ENCODE data around the gene IGSF6. TPM values are rescaled to one million over a fixed set of nuclear protein-coding genes. Genes with fewer than 3 reads are reported as not detected.

The IGSF6 gene
- total and polyA plus RNA-seq, 2 of the 13 experiments (the other 11 are each of a cell fraction or from before 2014, with no cell fraction given) = not detected

DNA sequence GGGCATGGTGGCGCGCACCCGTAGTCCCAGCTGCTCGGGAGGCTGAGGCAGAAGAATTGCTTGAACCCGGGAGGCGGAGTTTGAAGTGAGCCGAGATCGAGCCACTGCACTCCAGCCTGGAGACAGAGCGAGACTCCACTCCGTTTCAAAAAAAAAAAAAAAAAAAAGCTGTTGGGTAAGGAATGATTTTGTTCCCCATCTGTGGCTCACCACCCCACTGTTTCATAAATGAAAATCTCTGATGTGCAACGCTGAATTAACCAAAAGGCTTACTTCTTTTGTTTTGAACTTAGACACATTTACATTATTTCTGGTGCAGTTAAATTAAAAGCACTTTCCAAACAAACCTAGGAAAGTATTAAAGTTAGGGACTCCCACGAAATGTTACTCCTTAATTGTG is 54.2 kb downstream of the IGSF6 start:
- BruUV-seq (replicated peaks) = no TSS peak
- ChIA-PET CTCF (ENCODE audit: low intra/inter-chr PET ratio, low total read pairs) (no interaction called here), POLR2A (no interaction called here)
- H3K4me3 ChIP-seq (replicated peaks in 1 of 3; ENCODE audit: insufficient read depth in 1 of 3, low read depth in 2 of 3, low read length in 3 of 3) = peak overlapping the region; percentile 79 to 99 (median 95)
- peaks cover 50% of the 10 kb centered on the region for H3K4me1 ChIP-seq (ENCODE audit: insufficient read depth, low read length)
- H3K9ac ChIP-seq (ENCODE audit: insufficient read depth, low read depth, low read length) = peak overlapping the region; percentile 90
- H3K79me2 ChIP-seq (ENCODE audit: insufficient read depth, low read length) = peaks cover 32% of the 10 kb centered on the region
- peak overlapping the region; percentile 85 for H2AFZ ChIP-seq (ENCODE audit: low read length)
- peak overlapping the region; percentile 92 for H3K27ac ChIP-seq (ENCODE audit: extremely low read length, insufficient read depth, low read length)
- H3K4me2 ChIP-seq (ENCODE audit: low read depth, low read length) = peak overlapping the region; percentile 83
- intact Hi-C loops (cut with micrococcal nuclease; ENCODE audit: unreplicated experiment) = no loop called here
- DNase-seq (ENCODE audit: low spot score) (no peak), ATAC-seq (no peak), FAIRE-seq (no peak)
- no peaks in the 10 kb centered on the region for H3K36me3 ChIP-seq (replicated peaks in 1 of 2; ENCODE audit: control insufficient read depth in 1 of 2, insufficient read depth in 2 of 2, low read length in 2 of 2)
- WGBS (ENCODE audit: low lambda C conversion rate) = 67% methylated on average over 12 of the region's 12 CpGs
- peaks cover 12% of the 10 kb centered on the region; the same call in 1 of the 2 replicates for H4K20me1 ChIP-seq (ENCODE audit: insufficient read depth, low read length)
- in situ Hi-C loops (cut with HindIII; ENCODE audit: extremely low pct_ligation_motif_present, low pct_unique_long_range_greater_than_20kb) = no loop called here
- H3K9me3 ChIP-seq (ENCODE audit: low read length) = no peaks in the 10 kb centered on the region
- H3K27me3 ChIP-seq (ENCODE audit: control insufficient read depth in 1 of 2, insufficient read depth in 2 of 2, low read length in 2 of 2) = peaks cover 0 to 5% of the 10 kb centered on the region in 2 experiments; a peak in 1 of 5 replicates
- TF ChIP-seq FLYWCH1 (CRISPR knock-in tag; IDR thresholded peaks at IDR 0.05) = no peak
- TF ChIP-seq KLF12 (CRISPR knock-in tag; IDR thresholded peaks at IDR 0.05; ENCODE audit: borderline replicate concordance) = peak; percentile 43; the same call in 1 of the 2 replicates
- TF ChIP-seq, protein P1, sequence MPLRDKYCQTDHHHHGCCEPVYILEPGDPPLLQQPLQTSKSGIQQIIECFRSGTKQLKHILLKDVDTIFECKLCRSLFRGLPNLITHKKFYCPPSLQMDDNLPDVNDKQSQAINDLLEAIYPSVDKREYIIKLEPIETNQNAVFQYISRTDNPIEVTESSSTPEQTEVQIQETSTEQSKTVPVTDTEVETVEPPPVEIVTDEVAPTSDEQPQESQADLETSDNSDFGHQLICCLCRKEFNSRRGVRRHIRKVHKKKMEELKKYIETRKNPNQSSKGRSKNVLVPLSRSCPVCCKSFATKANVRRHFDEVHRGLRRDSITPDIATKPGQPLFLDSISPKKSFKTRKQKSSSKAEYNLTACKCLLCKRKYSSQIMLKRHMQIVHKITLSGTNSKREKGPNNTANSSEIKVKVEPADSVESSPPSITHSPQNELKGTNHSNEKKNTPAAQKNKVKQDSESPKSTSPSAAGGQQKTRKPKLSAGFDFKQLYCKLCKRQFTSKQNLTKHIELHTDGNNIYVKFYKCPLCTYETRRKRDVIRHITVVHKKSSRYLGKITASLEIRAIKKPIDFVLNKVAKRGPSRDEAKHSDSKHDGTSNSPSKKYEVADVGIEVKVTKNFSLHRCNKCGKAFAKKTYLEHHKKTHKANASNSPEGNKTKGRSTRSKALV (CRISPR knock-in tag; IDR thresholded peaks at IDR 0.05) = no peak
- 0 out of 2 replicates have a peak, but pooled peaks have one; percentile 46 for TF ChIP-seq ZBTB38 (CRISPR knock-in tag; IDR thresholded peaks at IDR 0.05)
- peak; percentile 77; the same call in 1 of the 2 replicates for TF ChIP-seq ZNF460 (CRISPR knock-in tag; IDR thresholded peaks at IDR 0.05; ENCODE audit: borderline replicate concordance)
- TF ChIP-seq, protein P2, sequence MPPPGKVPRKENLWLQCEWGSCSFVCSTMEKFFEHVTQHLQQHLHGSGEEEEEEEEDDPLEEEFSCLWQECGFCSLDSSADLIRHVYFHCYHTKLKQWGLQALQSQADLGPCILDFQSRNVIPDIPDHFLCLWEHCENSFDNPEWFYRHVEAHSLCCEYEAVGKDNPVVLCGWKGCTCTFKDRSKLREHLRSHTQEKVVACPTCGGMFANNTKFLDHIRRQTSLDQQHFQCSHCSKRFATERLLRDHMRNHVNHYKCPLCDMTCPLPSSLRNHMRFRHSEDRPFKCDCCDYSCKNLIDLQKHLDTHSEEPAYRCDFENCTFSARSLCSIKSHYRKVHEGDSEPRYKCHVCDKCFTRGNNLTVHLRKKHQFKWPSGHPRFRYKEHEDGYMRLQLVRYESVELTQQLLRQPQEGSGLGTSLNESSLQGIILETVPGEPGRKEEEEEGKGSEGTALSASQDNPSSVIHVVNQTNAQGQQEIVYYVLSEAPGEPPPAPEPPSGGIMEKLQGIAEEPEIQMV (CRISPR knock-in tag; IDR thresholded peaks at IDR 0.05; ENCODE audit: low read depth) = no peak
- no peak for TF ChIP-seq ARNTL (CRISPR knock-in tag; IDR thresholded peaks at IDR 0.05)
- TF ChIP-seq, protein P3, sequence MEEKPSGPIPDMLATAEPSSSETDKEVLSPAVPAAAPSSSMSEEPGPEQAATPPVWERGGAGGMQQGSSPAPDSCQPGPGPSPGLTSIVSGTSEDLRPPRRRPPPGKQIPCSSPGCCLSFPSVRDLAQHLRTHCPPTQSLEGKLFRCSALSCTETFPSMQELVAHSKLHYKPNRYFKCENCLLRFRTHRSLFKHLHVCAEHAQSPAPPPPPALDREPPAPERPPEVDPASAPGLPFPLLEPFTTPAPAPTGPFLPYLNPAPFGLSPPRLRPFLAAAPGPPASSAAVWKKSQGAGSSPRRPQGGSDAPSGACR (CRISPR knock-in tag; IDR thresholded peaks at IDR 0.05) = no peak
- TF ChIP-seq, protein P4, sequence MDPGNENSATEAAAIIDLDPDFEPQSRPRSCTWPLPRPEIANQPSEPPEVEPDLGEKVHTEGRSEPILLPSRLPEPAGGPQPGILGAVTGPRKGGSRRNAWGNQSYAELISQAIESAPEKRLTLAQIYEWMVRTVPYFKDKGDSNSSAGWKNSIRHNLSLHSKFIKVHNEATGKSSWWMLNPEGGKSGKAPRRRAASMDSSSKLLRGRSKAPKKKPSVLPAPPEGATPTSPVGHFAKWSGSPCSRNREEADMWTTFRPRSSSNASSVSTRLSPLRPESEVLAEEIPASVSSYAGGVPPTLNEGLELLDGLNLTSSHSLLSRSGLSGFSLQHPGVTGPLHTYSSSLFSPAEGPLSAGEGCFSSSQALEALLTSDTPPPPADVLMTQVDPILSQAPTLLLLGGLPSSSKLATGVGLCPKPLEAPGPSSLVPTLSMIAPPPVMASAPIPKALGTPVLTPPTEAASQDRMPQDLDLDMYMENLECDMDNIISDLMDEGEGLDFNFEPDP (CRISPR knock-in tag; conservative IDR thresholded peaks at IDR 0.05) = 0 out of 2 replicates have a peak, but pooled peaks have one; percentile 85
